Measurements from ENCODE around the gene ATP5PO. TPM values are rescaled to one million over a fixed set of nuclear protein-coding genes. Genes with fewer than 3 reads are reported as not detected.

The ATP5PO gene
- polyA plus RNA-seq, 1 of the 3 experiments (the other 2 are of a cell fraction): 148 TPM

DNA sequence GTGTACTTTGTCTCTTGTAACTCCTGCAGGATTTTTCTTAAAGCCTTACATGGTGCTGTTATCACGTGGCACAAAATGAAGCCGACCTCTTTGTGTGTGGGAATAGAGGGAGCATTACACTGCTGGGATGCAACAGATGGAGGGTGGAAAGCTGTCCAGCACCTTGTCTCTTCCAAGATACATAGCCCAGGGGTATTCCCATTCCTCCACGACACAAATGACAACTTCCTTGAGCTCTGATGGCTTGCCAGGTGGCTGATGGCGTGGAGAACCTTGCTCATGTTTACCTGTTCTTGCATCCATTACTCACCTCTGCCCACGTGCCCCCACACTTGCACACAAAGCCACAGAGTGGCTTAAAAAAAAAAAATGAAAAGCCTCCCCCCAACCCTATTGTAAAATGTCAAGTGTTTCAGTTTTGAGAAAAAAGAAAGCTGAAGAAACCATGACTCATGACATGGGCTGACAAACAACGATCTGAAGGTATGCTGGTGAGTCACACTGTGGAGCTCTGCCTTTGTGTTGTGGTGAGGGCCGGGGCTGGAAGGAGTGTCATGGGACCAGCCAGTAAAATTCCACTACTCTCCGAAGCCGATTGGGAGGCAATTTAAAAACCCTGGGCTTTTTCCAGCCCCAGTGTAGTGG lies 32.0 kb upstream of the ATP5PO start:
- H4K20me1 ChIP-seq (ENCODE audit: insufficient read depth): no peaks in the 10 kb centered on the region
- peak overlapping the region; percentile 20 to 38; a peak in 2 of 4 replicates for H3K4me3 ChIP-seq (ENCODE audit: low read depth in 2 of 2, low read length in 1 of 2)
- no peaks in the 10 kb centered on the region for H3K27me3 ChIP-seq (ENCODE audit: insufficient read depth)
- H3K9me3 ChIP-seq: no peaks in the 10 kb centered on the region
- peak overlapping the region; percentile 68 to 88; a peak in 3 of 4 replicates for H3K27ac ChIP-seq (ENCODE audit: low read depth in 2 of 2, low read length in 1 of 2)
- peaks cover 14 to 15% of the 10 kb centered on the region in 2 experiments; a peak in 3 of 4 replicates for H3K4me1 ChIP-seq (ENCODE audit: control insufficient read depth in 1 of 2, insufficient read depth in 2 of 2, low read depth in 1 of 2, low read length in 1 of 2)
- 24% methylated on average over 9 of the region's 9 CpGs for WGBS (ENCODE audit: low lambda C conversion rate)
- H3F3A ChIP-seq (replicated peaks; ENCODE audit: insufficient read depth): peaks cover 15% of the 10 kb centered on the region
- no peaks in the 10 kb centered on the region for H3K36me3 ChIP-seq (replicated peaks in 1 of 2; ENCODE audit: control insufficient read depth in 1 of 2, insufficient read depth in 2 of 2, low read length in 1 of 2)
- peak overlapping the region; percentile 42; the same call in 1 of the 2 replicates for H2AFZ ChIP-seq (ENCODE audit: low read depth)
- DNase-seq: peak; percentile 38
- POLR2A ChIA-PET: no interaction called here
- H3K4me2 ChIP-seq: peak overlapping the region; percentile 53
- peak overlapping the region; percentile 36; the same call in 1 of the 2 replicates for H3K9ac ChIP-seq
- CTCF ChIA-PET: interaction anchor here (1.3 to 3.8 kb wide), 2 partner anchors 8 to 23 kb away, joined by 3 to 26 read pairs; no protein-coding TSS in a partner anchor
- H3K9me2 ChIP-seq: no peaks in the 10 kb centered on the region
- no peaks in the 10 kb centered on the region for H3K79me2 ChIP-seq (ENCODE audit: insufficient read depth)
- no peak for TF ChIP-seq GATA2 (CRISPR knock-in tag; IDR thresholded peaks at IDR 0.05)
- TF ChIP-seq REST (IDR thresholded peaks at IDR 0.05; ENCODE audit: low read depth, low read length): peak; percentile 40; the same call in 1 of the 2 replicates
- TF ChIP-seq EP300 (IDR thresholded peaks at IDR 0.05; ENCODE audit: borderline replicate concordance in 1 of 2, low read depth in 1 of 2, low read length in 1 of 2): peak in 1 of 2 experiments; percentile 75; a peak in 1 of 4 replicates
- TF ChIP-seq ZBTB33 (IDR thresholded peaks at IDR 0.05; ENCODE audit: borderline replicate concordance, low read depth): no peak
- no peak for TF ChIP-seq NRF1 (IDR thresholded peaks at IDR 0.05; ENCODE audit: low read depth, low read length)
- TF ChIP-seq, protein P1, sequence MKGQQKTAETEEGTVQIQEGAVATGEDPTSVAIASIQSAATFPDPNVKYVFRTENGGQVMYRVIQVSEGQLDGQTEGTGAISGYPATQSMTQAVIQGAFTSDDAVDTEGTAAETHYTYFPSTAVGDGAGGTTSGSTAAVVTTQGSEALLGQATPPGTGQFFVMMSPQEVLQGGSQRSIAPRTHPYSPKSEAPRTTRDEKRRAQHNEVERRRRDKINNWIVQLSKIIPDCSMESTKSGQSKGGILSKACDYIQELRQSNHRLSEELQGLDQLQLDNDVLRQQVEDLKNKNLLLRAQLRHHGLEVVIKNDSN (IDR thresholded peaks at IDR 0.05; ENCODE audit: borderline replicate concordance, low read depth): peak; percentile 43; the same call in 1 of the 2 replicates
- TF ChIP-seq FOSL2 (IDR thresholded peaks at IDR 0.05; ENCODE audit: borderline replicate concordance, low read depth): peak; percentile 98
- TF ChIP-seq CTCF (IDR thresholded peaks at IDR 0.05): no peak
- TF ChIP-seq RAD21 (IDR thresholded peaks at IDR 0.05; ENCODE audit: low read length): no peak
- TF ChIP-seq, protein P2, sequence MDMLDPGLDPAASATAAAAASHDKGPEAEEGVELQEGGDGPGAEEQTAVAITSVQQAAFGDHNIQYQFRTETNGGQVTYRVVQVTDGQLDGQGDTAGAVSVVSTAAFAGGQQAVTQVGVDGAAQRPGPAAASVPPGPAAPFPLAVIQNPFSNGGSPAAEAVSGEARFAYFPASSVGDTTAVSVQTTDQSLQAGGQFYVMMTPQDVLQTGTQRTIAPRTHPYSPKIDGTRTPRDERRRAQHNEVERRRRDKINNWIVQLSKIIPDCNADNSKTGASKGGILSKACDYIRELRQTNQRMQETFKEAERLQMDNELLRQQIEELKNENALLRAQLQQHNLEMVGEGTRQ (IDR thresholded peaks at IDR 0.05; ENCODE audit: borderline replicate concordance, low read depth, low read length): no peak
- TF ChIP-seq GABPA (IDR thresholded peaks at IDR 0.05; ENCODE audit: low read depth): no peak
- TF ChIP-seq NFIC (IDR thresholded peaks at IDR 0.05; ENCODE audit: borderline replicate concordance): peak; percentile 57
- TF ChIP-seq RXRA (IDR thresholded peaks at IDR 0.05; ENCODE audit: borderline replicate concordance, low read depth): no peak; the same call in 1 of the 2 replicates
- peak; percentile 80 for TF ChIP-seq TCF12 (IDR thresholded peaks at IDR 0.05)
- peak; percentile 45; the same call in 1 of the 2 replicates for TF ChIP-seq POLR2AphosphoS5 (IDR thresholded peaks at IDR 0.05; ENCODE audit: low read depth, low read length)
- TF ChIP-seq EZH2phosphoT487 (IDR thresholded peaks at IDR 0.05; ENCODE audit: borderline replicate concordance, low read depth): no peak
- peak; percentile 74; the same call in 1 of the 2 replicates for TF ChIP-seq SIN3A (IDR thresholded peaks at IDR 0.05; ENCODE audit: borderline replicate concordance, low read depth, low read length)
- no peak for TF ChIP-seq MEF2A (IDR thresholded peaks at IDR 0.05; ENCODE audit: borderline replicate concordance, low read depth)
- TF ChIP-seq TEAD4 (IDR thresholded peaks at IDR 0.05; ENCODE audit: borderline replicate concordance, insufficient read depth): peak; percentile 71
- TF ChIP-seq RFX5 (IDR thresholded peaks at IDR 0.05; ENCODE audit: low read length): no peak
- TF ChIP-seq JUND (IDR thresholded peaks at IDR 0.05): peak; percentile 97
- peak; percentile 27; the same call in 1 of the 2 replicates for TF ChIP-seq MXI1 (IDR thresholded peaks at IDR 0.05; ENCODE audit: low read depth, low read length)
- TF ChIP-seq RCOR1 (IDR thresholded peaks at IDR 0.05; ENCODE audit: low read length): no peak
- no peak for TF ChIP-seq TAF1 (IDR thresholded peaks at IDR 0.05; ENCODE audit: borderline replicate concordance, low read depth, low read length)

All from SK-N-SH (cell line).